GM12891 (cell line): ENCODE data around the gene NET1.

Experiments used
- POLR2A ChIP-seq: IDR thresholded peaks from 2 replicates; pipeline ENCODE4 v1.6.1; 2011; ENCODE audit warnings: low read depth, low read length, control low read depth
- POLR2AphosphoS5 ChIP-seq: IDR thresholded peaks from 2 replicates; pipeline ENCODE4 v1.6.1; 2011; ENCODE audit warnings: low read depth, low read length, control low read depth
- POU2F2 ChIP-seq: IDR thresholded peaks from 2 replicates; pipeline ENCODE4 v1.6.1; 2011; ENCODE audit warnings: low read depth, mild to moderate bottlenecking, control low read depth, low read length, moderate library complexity
- SPI1 ChIP-seq: IDR thresholded peaks from 2 replicates; pipeline ENCODE4 v1.6.1; 2011; ENCODE audit warnings: low read depth, low read length, control low read depth
- TAF1 ChIP-seq: IDR thresholded peaks from 2 replicates; pipeline ENCODE4 v1.6.1; 2011; ENCODE audit warnings: low read depth, low read length, control low read depth

- TF ChIP-seq POLR2AphosphoS5, result no peak
- TF ChIP-seq POLR2A, result no peak
- no peak for TF ChIP-seq TAF1
- TF ChIP-seq POU2F2, result no peak
- no peak for TF ChIP-seq SPI1
Observed at GRCh38 chr10:5404208-5405041, 7.9 kb upstream of the NET1 start, which contains the start of gene TUBAL3.
